Common myeloid progenitor, CD34-positive (primary cell): ENCODE measurements around the gene HTT.

Experiments used
- CTCF ChIA-PET: fragments of 350-600 bp; sonication (Branson Sonifier 250); formaldehyde crosslinking; loops from one replicate; lab custom pipeline; 2021; ENCODE audit warnings: antibody characterized with exemption; lab: Charles Lee
- POLR2A ChIA-PET: fragments of 350-600 bp; sonication (Branson Sonifier 250); formaldehyde crosslinking; loops from one replicate; lab custom pipeline; 2021; ENCODE audit warnings: antibody characterized with exemption; lab: Charles Lee
- DNase-seq, 3 donors: peaks; one replicate each; pipeline versions ENCODE4 v3.0.0 to v3.0.0-alpha.2; 2013
- H3K27ac ChIP-seq, 2 experiments: 1 replicate in 1 of 2; 2 replicates in 1 of 2; pipeline ENCODE4 v1.7.0; 2013; ENCODE audit warnings: inconsistent platforms in 2 of 2, low read length in 2 of 2, mild to moderate bottlenecking in 2 of 2, low read depth in 1 of 2, moderate library complexity in 1 of 2; ENCODE audit not compliant: severe bottlenecking in 2 of 2, insufficient read depth in 1 of 2, poor library complexity in 1 of 2
- H3K27me3 ChIP-seq, 5 experiments: replicated peaks in 2 of 5; 1 replicate in 3 of 5; 2 replicates in 2 of 5; pipeline versions ENCODE4 v1.6.1 to v1.7.0; 2013; ENCODE audit warnings: low read length in 4 of 5, mild to moderate bottlenecking in 2 of 5, moderate library complexity in 2 of 5, inconsistent platforms in 1 of 5; ENCODE audit not compliant: insufficient read depth in 5 of 5, control insufficient read depth in 4 of 5
- H3K36me3 ChIP-seq, 4 experiments: 1 replicate in 2 of 4; 2 replicates in 2 of 4; pipeline versions ENCODE4 v1.6.1 to v1.7.0; 2013; ENCODE audit warnings: low read length in 3 of 4, control low read depth in 1 of 4, mild to moderate bottlenecking in 1 of 4; ENCODE audit not compliant: control insufficient read depth in 4 of 4, insufficient read depth in 4 of 4
- H3K4me1 ChIP-seq, 4 experiments: 1 replicate in 3 of 4; 2 replicates in 1 of 4; pipeline versions ENCODE4 v1.6.1 to v1.7.1; 2013; ENCODE audit warnings: low read length in 3 of 4, mild to moderate bottlenecking in 3 of 4, control low read depth in 1 of 4, inconsistent platforms in 1 of 4, moderate library complexity in 1 of 4; ENCODE audit not compliant: control insufficient read depth in 4 of 4, insufficient read depth in 4 of 4; ENCODE audit errors: control extremely low read depth in 1 of 4
- H3K4me3 ChIP-seq, 7 experiments: 1 replicate in 4 of 7; 2 replicates in 3 of 7; pipeline versions ENCODE4 v1.5.1 to v1.7.0; 2013; ENCODE audit warnings: mild to moderate bottlenecking in 7 of 7, low read length in 6 of 7, moderate library complexity in 6 of 7, inconsistent platforms in 2 of 7, low read depth in 2 of 7, control low read depth in 1 of 7; ENCODE audit not compliant: insufficient read depth in 4 of 7, control insufficient read depth in 1 of 7; ENCODE audit errors: extremely low read depth in 1 of 7
- H3K9me3 ChIP-seq, 5 experiments: 1 replicate in 4 of 5; 2 replicates in 1 of 5; pipeline versions ENCODE4 v1.6.1 to v1.7.1; 2013; ENCODE audit warnings: low read length in 4 of 5, mild to moderate bottlenecking in 2 of 5, inconsistent platforms in 1 of 5, low read depth in 1 of 5, moderate library complexity in 1 of 5; ENCODE audit not compliant: control insufficient read depth in 4 of 5, insufficient read depth in 2 of 5; ENCODE audit errors: control extremely low read depth in 1 of 5
- WGBS: methylation state at CpG from one replicate; pipeline ENCODE4 v1.1.5; 2013; ENCODE audit not compliant: insufficient coverage; 5-methylcytosine and 5-hydroxymethylcytosine counted together

The HTT gene

GRCh38 chr4:3269105-3269927 is 194.8 kb downstream of the HTT start:
- WGBS = 96% methylated on average over 23 of the region's 25 CpGs
- ChIA-PET POLR2A (no interaction called here), CTCF (no interaction called here)
- no peak overlapping the region for H3K4me3 ChIP-seq
- no peak overlapping the region for H3K27ac ChIP-seq
- H3K27me3 ChIP-seq = no peaks in the 10 kb centered on the region
- H3K36me3 ChIP-seq = no peaks in the 10 kb centered on the region
- H3K4me1 ChIP-seq = no peaks in the 10 kb centered on the region
- no peak for DNase-seq
- H3K9me3 ChIP-seq = peaks cover 0 to 2% (median 0%) of the 10 kb centered on the region in 5 experiments

DNA sequence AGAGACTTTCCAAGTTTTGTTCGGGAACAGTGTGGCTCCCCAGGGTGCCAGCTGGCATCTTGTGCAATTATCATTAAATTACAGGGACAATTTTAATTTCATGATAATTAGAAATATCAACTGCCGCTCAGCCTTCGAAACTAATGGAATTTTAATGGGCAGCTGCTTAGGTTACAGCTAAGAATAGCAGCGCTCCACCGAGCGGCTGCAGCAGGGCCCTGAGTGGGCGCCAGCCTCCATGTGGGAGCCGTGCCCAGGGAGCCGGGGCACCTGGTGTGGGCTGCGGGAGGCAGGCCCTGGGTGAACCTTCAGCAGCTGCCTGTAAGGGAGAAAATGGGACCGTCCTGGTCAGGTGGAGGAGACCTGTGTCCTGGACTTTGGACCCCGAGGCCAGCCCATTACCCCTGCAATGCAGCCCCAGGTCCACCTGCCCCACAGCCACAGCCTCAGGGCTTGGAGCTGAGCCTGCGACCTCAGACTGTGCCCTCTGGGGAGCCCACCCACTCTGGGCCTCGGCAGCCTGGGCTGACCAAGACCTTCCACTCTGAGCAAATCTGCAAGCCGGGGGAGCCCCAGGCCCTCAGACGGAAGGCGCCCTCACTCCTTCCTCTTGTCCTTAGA is 195.6 kb downstream of the HTT start:
- DNase-seq = no peak
- Histone ChIP-seq H3K27me3 (no peaks in the 10 kb centered on the region), H3K27ac (no peak overlapping the region), H3K9me3 (peaks cover 0 to 2% (median 0%) of the 10 kb centered on the region in 5 experiments), H3K36me3 (no peaks in the 10 kb centered on the region), H3K4me1 (no peaks in the 10 kb centered on the region), H3K4me3 (no peak overlapping the region)
- CTCF ChIA-PET = no interaction called here
- WGBS = 92% methylated on average over 12 of the region's 17 CpGs
- POLR2A ChIA-PET = no interaction called here

- Histone ChIP-seq H3K27ac (no peak overlapping the region), H3K36me3 (no peaks in the 10 kb centered on the region), H3K27me3 (no peaks in the 10 kb centered on the region), H3K4me3 (no peak overlapping the region), H3K4me1 (no peaks in the 10 kb centered on the region), H3K9me3 (peaks cover 0 to 2% (median 0%) of the 10 kb centered on the region in 5 experiments)
- DNase-seq = no peak
- WGBS = 96% methylated on average over 14 of the region's 14 CpGs
- POLR2A ChIA-PET = interaction anchor here (0.6 kb wide), 1 partner anchor 77 kb away, joined by 3 read pairs; no protein-coding TSS in a partner anchor
- CTCF ChIA-PET = no interaction called here
Measured at GRCh38 chr4:3271131-3271530, 196.7 kb downstream of the HTT start.

DNA sequence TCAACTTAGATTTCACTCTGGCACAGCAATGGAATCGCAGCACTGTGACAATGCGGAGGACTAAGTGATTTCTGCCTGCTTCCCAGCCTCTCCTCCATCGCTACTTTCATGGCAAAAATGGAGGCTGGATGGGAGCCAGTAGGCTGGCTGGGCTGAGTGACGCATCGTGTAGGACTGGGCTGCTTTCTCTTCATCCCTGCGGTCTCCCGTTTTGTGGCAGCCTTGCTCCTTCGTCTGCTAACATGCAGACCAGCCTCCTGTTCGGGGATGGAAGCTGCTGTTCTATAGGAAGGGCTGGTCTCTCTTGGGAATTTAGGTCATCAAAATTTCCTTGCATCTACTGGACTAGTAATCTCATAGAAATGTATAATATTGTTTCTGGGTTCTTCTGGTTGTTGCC is 202.5 kb downstream of the HTT start:
- H3K9me3 ChIP-seq = peaks cover 2 to 8% (median 6%) of the 10 kb centered on the region in 5 experiments
- 98% methylated on average over 6 of the region's 9 CpGs for WGBS
- ChIA-PET POLR2A (interaction anchor here (0.6 kb wide), 1 partner anchor 99 kb away, joined by 3 read pairs; no protein-coding TSS in a partner anchor), CTCF (interaction anchor here (1.3 kb wide), 1 partner anchor 14 kb away, joined by 4 read pairs; no protein-coding TSS in a partner anchor)
- H3K27ac ChIP-seq = no peak overlapping the region
- H3K36me3 ChIP-seq = no peaks in the 10 kb centered on the region
- no peak for DNase-seq
- no peaks in the 10 kb centered on the region for H3K4me1 ChIP-seq
- no peak overlapping the region for H3K4me3 ChIP-seq
- no peaks in the 10 kb centered on the region for H3K27me3 ChIP-seq

- H3K9me3 ChIP-seq = peaks cover 2 to 10% (median 9%) of the 10 kb centered on the region in 5 experiments
- H3K27me3 ChIP-seq = peaks cover 0 to 3% (median 0%) of the 10 kb centered on the region in 5 experiments
- no peak overlapping the region for H3K27ac ChIP-seq
- H3K4me3 ChIP-seq = no peak overlapping the region
- H3K4me1 ChIP-seq = peaks cover 0 to 2% (median 0%) of the 10 kb centered on the region in 4 experiments
- WGBS = 100% methylated on average over 2 of the region's 3 CpGs
- ChIA-PET POLR2A (no interaction called here), CTCF (no interaction called here)
- no peak for DNase-seq
- no peaks in the 10 kb centered on the region for H3K36me3 ChIP-seq
Measured at GRCh38 chr4:3280466-3280865, 206.0 kb downstream of the HTT start.

- 98% methylated on average over 6 of the region's 6 CpGs for WGBS
- peaks cover 0 to 10% (median 9%) of the 10 kb centered on the region in 5 experiments for H3K9me3 ChIP-seq
- DNase-seq = no peak
Measured at GRCh38 chr4:3283483-3283882, 209.0 kb downstream of the HTT start.

DNA sequence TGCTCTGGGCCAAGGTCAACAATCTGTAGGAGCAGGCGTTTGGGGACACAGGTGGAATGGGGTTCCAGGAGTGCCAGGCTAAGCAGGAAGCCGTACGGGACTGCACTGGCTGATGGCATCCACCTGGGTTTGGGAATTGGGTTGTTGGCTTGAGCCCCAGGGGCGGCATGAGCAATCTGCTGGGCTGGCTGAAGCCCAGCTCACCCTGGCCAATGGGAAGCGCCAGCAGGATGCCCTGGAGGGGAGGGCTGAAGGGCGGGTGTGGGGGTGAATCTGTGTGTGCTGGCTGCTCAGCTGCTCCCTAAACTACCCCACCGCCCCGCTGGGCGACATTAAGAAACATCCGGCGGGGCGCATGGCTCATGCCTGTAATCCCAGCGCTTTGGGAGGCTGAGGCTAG is 209.4 kb downstream of the HTT start:
- no peak for DNase-seq
- WGBS = 100% methylated on average over 9 of the region's 13 CpGs
- Histone ChIP-seq H3K27ac (no peak overlapping the region), H3K36me3 (no peaks in the 10 kb centered on the region), H3K4me3 (no peak overlapping the region), H3K4me1 (peaks cover 0 to 29% (median 14%) of the 10 kb centered on the region in 4 experiments), H3K9me3 (peaks cover 0 to 10% (median 9%) of the 10 kb centered on the region in 5 experiments), H3K27me3 (peaks cover 0 to 3% (median 0%) of the 10 kb centered on the region in 5 experiments)
- ChIA-PET CTCF (no interaction called here), POLR2A (no interaction called here)

More at GRCh38 chr4:3283483-3283882, 209.0 kb downstream of the HTT start:
- Histone ChIP-seq H3K4me3 (no peak overlapping the region), H3K4me1 (peaks cover 0 to 25% (median 12%) of the 10 kb centered on the region in 4 experiments), H3K36me3 (no peaks in the 10 kb centered on the region), H3K27me3 (peaks cover 0 to 3% (median 0%) of the 10 kb centered on the region in 5 experiments), H3K27ac (no peak overlapping the region)
- CTCF ChIA-PET = no interaction called here
- POLR2A ChIA-PET = no interaction called here
